Osteoblast (primary cell): ENCODE measurements around the gene OPCML. TPM values are rescaled to one million over a fixed set of nuclear protein-coding genes. Genes with fewer than 3 reads are reported as not detected.

ENCODE experiments used
- DNase-seq: peaks from one replicate; pipeline ENCODE4 v3.0.0; 2011; ENCODE audit warnings: low spot score, mixed read lengths; ENCODE audit not compliant: insufficient read length; ENCODE audit errors: missing footprints
- H2AFZ ChIP-seq: 2 replicates; pipeline ENCODE4 v1.6.0; 2011; ENCODE audit warnings: mild to moderate bottlenecking, low read length
- H3K27ac ChIP-seq: 2 replicates; pipeline ENCODE4 v1.5.1; 2011; ENCODE audit warnings: mild to moderate bottlenecking, low read depth, low read length, moderate library complexity
- H3K27me3 ChIP-seq: 2 replicates; pipeline ENCODE4 v1.6.0; 2012; ENCODE audit warnings: mild to moderate bottlenecking, control low read depth, inconsistent platforms, low read length, moderate library complexity; ENCODE audit not compliant: insufficient read depth
- H3K36me3 ChIP-seq: 2 replicates; pipeline ENCODE4 v1.5.1; 2011; ENCODE audit warnings: mild to moderate bottlenecking, low read length, control low read depth, moderate library complexity; ENCODE audit not compliant: insufficient read depth
- H3K4me1 ChIP-seq: 2 replicates; pipeline ENCODE4 v1.5.1; 2011; ENCODE audit warnings: mild to moderate bottlenecking, low read length, control low read depth, moderate library complexity; ENCODE audit not compliant: insufficient read depth
- H3K4me2 ChIP-seq: 2 replicates; pipeline ENCODE4 v1.6.0; 2011; ENCODE audit warnings: mild to moderate bottlenecking, low read length; ENCODE audit not compliant: insufficient read depth
- H3K4me3 ChIP-seq: fragments of 200-600 bp; sonication (generic); 3 replicates; pipeline ENCODE4 v1.5.1; 2012; ENCODE audit warnings: mild to moderate bottlenecking, low read length, inconsistent platforms; ENCODE audit not compliant: insufficient read depth
- H3K79me2 ChIP-seq: 2 replicates; pipeline ENCODE4 v1.6.0; 2012; ENCODE audit warnings: mild to moderate bottlenecking, low read length, control low read depth, inconsistent platforms; ENCODE audit not compliant: insufficient read depth
- H3K9me3 ChIP-seq: 2 replicates; pipeline ENCODE4 v1.5.1; 2011; ENCODE audit warnings: low read depth, low read length, control low read depth
- H4K20me1 ChIP-seq: 2 replicates; pipeline ENCODE4 v1.6.0; 2012; ENCODE audit warnings: mild to moderate bottlenecking, low read length, control low read depth; ENCODE audit not compliant: insufficient read depth
- total RNA-seq: library from RNA; depleted of rRNA; stranded (reverse); fragments of >200 nt; gene quantifications from 2 replicates; pipeline ENCODE4 v1.2.3, GENCODE V29; 2012
- TF ChIP-seq, protein P1 (sequence below): IDR thresholded peaks from 2 replicates; pipeline ENCODE4 v1.5.1; 2011; ENCODE audit warnings: mild to moderate bottlenecking, low read depth, low read length, moderate library complexity; ENCODE audit errors: extremely low read depth

The OPCML gene
- total RNA-seq, 1 donor = 0.36 TPM

DNA sequence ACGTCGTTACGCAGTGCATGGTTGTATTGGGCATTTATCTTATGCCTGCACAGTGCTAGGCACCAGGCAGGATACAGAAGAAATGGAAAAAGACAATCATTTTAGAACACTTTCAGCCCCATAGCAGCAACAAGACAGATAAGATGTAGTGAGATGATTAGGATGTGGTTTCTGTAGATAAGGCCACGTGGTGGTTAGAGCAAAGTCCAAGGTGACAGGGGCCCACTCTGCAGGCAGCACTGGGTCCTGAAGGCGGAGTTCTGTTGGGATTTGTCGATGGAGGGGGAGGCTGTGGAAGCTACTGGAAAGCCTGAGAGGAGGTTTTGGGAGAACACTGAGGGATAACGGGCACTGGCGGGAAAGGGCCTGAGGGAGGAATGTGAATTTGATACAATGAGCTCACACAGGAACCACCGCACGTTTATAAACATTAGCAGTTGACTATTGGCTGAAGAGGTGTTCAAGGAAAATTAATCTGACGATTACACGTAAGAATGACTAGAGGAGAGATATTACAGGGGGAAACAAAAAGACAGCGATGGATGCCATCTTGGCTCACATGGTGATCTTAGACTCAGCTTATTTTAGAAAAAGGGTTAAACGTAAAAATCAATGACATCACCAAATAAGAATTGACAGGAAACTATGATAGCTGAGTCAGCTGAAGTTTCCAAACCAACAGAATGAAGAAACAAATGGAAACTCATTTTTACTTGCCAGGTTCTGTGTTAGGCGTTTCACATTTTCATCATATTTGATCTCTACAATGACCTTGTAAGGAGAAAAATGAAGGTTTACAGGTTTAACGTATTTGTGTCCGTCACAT, 551.0 kb downstream of the OPCML start:
- Histone ChIP-seq H3K4me3 (no peak overlapping the region), H2AFZ (no peak overlapping the region), H3K27me3 (no peaks in the 10 kb centered on the region), H3K4me1 (no peaks in the 10 kb centered on the region), H3K36me3 (no peaks in the 10 kb centered on the region), H4K20me1 (no peaks in the 10 kb centered on the region), H3K9me3 (no peaks in the 10 kb centered on the region), H3K79me2 (no peaks in the 10 kb centered on the region), H3K4me2 (no peak overlapping the region), H3K27ac (no peak overlapping the region)
- TF ChIP-seq, protein P1, sequence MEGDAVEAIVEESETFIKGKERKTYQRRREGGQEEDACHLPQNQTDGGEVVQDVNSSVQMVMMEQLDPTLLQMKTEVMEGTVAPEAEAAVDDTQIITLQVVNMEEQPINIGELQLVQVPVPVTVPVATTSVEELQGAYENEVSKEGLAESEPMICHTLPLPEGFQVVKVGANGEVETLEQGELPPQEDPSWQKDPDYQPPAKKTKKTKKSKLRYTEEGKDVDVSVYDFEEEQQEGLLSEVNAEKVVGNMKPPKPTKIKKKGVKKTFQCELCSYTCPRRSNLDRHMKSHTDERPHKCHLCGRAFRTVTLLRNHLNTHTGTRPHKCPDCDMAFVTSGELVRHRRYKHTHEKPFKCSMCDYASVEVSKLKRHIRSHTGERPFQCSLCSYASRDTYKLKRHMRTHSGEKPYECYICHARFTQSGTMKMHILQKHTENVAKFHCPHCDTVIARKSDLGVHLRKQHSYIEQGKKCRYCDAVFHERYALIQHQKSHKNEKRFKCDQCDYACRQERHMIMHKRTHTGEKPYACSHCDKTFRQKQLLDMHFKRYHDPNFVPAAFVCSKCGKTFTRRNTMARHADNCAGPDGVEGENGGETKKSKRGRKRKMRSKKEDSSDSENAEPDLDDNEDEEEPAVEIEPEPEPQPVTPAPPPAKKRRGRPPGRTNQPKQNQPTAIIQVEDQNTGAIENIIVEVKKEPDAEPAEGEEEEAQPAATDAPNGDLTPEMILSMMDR = no peak
- DNase-seq = no peak

DNA sequence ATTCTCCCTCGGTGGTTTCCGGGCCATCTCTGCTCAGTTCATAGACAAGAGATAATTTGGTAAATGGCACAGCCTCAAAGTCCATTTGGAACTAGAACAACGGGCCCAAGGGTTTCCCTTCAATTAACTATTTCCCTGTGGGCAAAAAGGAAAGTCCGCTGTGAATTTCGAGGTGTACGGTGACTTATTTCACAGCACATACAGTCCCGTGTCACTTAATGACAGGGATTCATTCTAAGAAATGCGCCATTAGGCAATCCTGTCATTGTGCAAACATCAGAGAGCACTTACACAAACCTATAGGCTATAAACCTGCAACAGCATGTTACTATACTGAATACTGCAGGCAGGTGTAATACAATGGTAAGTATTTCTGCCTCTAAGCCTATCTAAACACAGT, 551.6 kb downstream of the OPCML start:
- no peak for DNase-seq
- Histone ChIP-seq H3K27me3 (no peaks in the 10 kb centered on the region), H3K4me2 (no peak overlapping the region), H3K4me3 (no peak overlapping the region), H4K20me1 (no peaks in the 10 kb centered on the region), H3K4me1 (no peaks in the 10 kb centered on the region), H2AFZ (no peak overlapping the region), H3K27ac (no peak overlapping the region), H3K79me2 (no peaks in the 10 kb centered on the region), H3K9me3 (no peaks in the 10 kb centered on the region), H3K36me3 (no peaks in the 10 kb centered on the region)
- TF ChIP-seq, protein P1 = no peak

DNA sequence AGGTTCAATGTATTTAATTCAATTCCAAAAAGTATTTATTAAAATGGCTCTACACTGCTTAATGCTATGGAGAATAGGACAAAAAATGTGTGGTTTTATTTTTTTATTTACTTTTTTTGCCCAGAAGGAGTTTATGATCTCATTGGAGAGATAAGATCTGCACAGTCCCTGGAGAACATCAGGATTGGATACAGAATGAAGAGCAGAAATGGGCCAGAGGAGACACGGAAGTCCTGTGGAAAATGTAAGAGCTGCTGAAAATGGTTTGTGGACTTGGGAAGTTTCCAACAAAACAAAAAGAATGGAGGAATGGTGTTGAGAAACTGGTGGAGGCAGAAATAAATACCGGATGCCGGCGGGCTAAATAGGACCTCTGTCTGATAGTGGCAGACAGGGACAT, 554.6 kb downstream of the OPCML start:
- DNase-seq = no peak
- Histone ChIP-seq H3K4me1 (no peaks in the 10 kb centered on the region), H3K79me2 (no peaks in the 10 kb centered on the region), H3K4me2 (no peak overlapping the region), H2AFZ (no peak overlapping the region), H3K4me3 (no peak overlapping the region), H3K27me3 (no peaks in the 10 kb centered on the region), H3K36me3 (no peaks in the 10 kb centered on the region), H4K20me1 (no peaks in the 10 kb centered on the region), H3K9me3 (no peaks in the 10 kb centered on the region), H3K27ac (no peak overlapping the region)
- TF ChIP-seq, protein P1 = no peak

DNA sequence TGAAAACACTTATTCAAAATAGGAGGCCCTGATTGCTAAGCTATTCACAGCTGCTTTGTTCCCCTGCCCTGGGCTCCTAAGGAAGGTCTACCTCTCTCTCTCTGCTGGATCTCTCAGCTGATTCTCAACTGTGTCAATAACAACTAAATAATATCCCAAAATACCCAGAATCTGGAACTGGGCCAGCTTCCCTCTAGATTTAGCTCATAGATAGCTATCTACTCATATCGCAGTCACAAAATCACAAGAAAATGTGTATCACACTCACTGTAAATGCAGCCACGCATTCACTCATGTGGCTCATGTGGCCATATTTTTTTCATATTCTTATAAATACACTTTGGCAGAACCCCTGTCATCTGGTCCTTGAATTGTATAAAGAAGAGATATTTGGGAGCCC, 555.1 kb downstream of the OPCML start:
- Histone ChIP-seq H3K4me1 (no peaks in the 10 kb centered on the region), H4K20me1 (no peaks in the 10 kb centered on the region), H3K4me2 (no peak overlapping the region), H3K4me3 (no peak overlapping the region), H3K27ac (no peak overlapping the region), H3K9me3 (no peaks in the 10 kb centered on the region), H3K27me3 (no peaks in the 10 kb centered on the region), H3K79me2 (no peaks in the 10 kb centered on the region), H2AFZ (no peak overlapping the region), H3K36me3 (no peaks in the 10 kb centered on the region)
- TF ChIP-seq, protein P1 = no peak
- no peak for DNase-seq
